ENCODE data around the gene NNT.

DNA sequence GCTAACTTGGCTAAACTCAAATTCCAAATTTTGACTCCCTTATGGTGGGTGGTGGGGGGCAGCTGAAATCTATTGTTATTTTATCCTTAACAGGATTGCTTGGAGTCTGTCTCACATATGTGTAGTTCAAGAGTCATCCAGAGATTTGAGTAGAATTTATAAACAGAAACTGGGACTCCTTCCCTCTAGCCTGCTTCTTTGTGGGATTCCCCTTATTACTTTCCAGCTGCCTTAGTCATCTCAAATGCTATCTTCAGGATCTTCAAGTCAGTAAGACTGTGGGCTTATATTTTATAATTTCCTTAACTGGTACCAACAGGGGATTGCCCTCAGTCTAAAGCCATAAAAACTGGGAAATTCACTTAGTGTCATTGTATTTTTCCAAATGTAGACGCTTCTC lies 55.5 kb downstream of the NNT start:
- TF ChIP-seq YY1 (IDR thresholded peaks at IDR 0.05; ENCODE audit: insufficient read depth, insufficient read length): no peak
- no peak for TF ChIP-seq SUZ12 (IDR thresholded peaks at IDR 0.05; ENCODE audit: extremely low read depth, insufficient read depth, insufficient read length)
- TF ChIP-seq ZNF274 (IDR thresholded peaks at IDR 0.05; ENCODE audit: low read depth, low read length): no peak

All from NT2/D1 (cell line).